Neural cell (in vitro differentiated cells): Measurements from ENCODE around the gene FOXP4. TPM values are rescaled to one million over a fixed set of nuclear protein-coding genes. Genes with fewer than 3 reads are reported as not detected.

Experiments used
- H2AFZ ChIP-seq: fragments of 200-600, 300-800 bp; sonication (generic), shearing (Covaris generic); 2 replicates; pipeline ENCODE4 v1.6.0; 2014; ENCODE audit warnings: low read depth, mild to moderate bottlenecking, antibody characterized with exemption, low read length, moderate library complexity
- H3F3A ChIP-seq: fragments of 200-600 bp; shearing (Covaris generic); 2 replicates; pipeline ENCODE4 v1.6.1; 2016; ENCODE audit warnings: mild to moderate bottlenecking, moderate library complexity, mixed read lengths, antibody characterized with exemption, low read length; ENCODE audit not compliant: insufficient read depth, poor library complexity, severe bottlenecking
- H3K27ac ChIP-seq: fragments of 200-600, 300-800 bp; sonication (generic), shearing (Covaris generic); 2 replicates; pipeline ENCODE4 v1.5.1; 2014; ENCODE audit warnings: mild to moderate bottlenecking, low read length, moderate library complexity
- H3K27me3 ChIP-seq: fragments of 300-800, 200-600 bp; sonication (generic), shearing (Covaris generic); 2 replicates; pipeline ENCODE4 v1.6.0; 2014; ENCODE audit warnings: mild to moderate bottlenecking, low read depth, low read length, moderate library complexity; ENCODE audit not compliant: insufficient read depth
- H3K36me3 ChIP-seq: fragments of 300-800, 200-600 bp; sonication (generic), shearing (Covaris generic); 2 replicates; pipeline ENCODE4 v1.5.1; 2014; ENCODE audit warnings: mild to moderate bottlenecking, antibody characterized with exemption, low read length, moderate library complexity; ENCODE audit not compliant: insufficient read depth
- H3K4me2 ChIP-seq: fragments of 300-800, 200-600 bp; sonication (generic), shearing (Covaris generic); 2 replicates; pipeline ENCODE4 v1.6.0; 2014; ENCODE audit warnings: mild to moderate bottlenecking, low read length
- H3K4me3 ChIP-seq: fragments of 300-800, 200-600 bp; sonication (generic), shearing (Covaris generic); 2 replicates; pipeline ENCODE4 v1.5.1; 2014; ENCODE audit warnings: mild to moderate bottlenecking, low read length, moderate library complexity
- H3K79me2 ChIP-seq: fragments of 200-600 bp; shearing (Covaris generic); replicated peaks from 2 replicates; pipeline ENCODE4 v1.6.0; 2014; ENCODE audit warnings: mild to moderate bottlenecking, low read length, moderate library complexity; ENCODE audit not compliant: insufficient read depth
- H3K9ac ChIP-seq: fragments of 300-800, 200-600 bp; sonication (generic), shearing (Covaris generic); 2 replicates; pipeline ENCODE4 v1.6.1; 2016; ENCODE audit warnings: mild to moderate bottlenecking, low read length, mixed read lengths
- H3K9me2 ChIP-seq: fragments of 200-600 bp; shearing (Covaris generic); 2 replicates; pipeline ENCODE4 v1.6.1; 2016; ENCODE audit warnings: mild to moderate bottlenecking, low read length, mixed read lengths; ENCODE audit not compliant: insufficient read depth
- H3K9me3 ChIP-seq: fragments of 200-600, 300-800 bp; sonication (generic), shearing (Covaris generic); 2 replicates; pipeline ENCODE4 v1.6.1; 2016; ENCODE audit warnings: mild to moderate bottlenecking, mixed run types, low read length, moderate library complexity, mixed read lengths
- H4K20me1 ChIP-seq: fragments of 200-600 bp; shearing (Covaris generic); 2 replicates; pipeline ENCODE4 v1.6.1; 2016; ENCODE audit warnings: mild to moderate bottlenecking, mixed run types; ENCODE audit not compliant: insufficient read depth
- CTCF ChIP-seq: fragments of 450-650 bp; IDR thresholded peaks from 2 replicates; pipeline ENCODE4 v1.5.1; 2014; ENCODE audit warnings: antibody characterized with exemption, mild to moderate bottlenecking, moderate library complexity; ENCODE audit not compliant: poor library complexity, severe bottlenecking
- EP300 ChIP-seq: fragments of 450-650 bp; conservative IDR thresholded peaks from 2 replicates; pipeline ENCODE4 v1.6.1; 2014; ENCODE audit warnings: antibody characterized with exemption, mild to moderate bottlenecking, moderate library complexity; ENCODE audit not compliant: poor library complexity, severe bottlenecking
- EZH2 ChIP-seq: fragments of 200-600, 300-800 bp; shearing (Covaris generic), sonication (generic); IDR thresholded peaks from 2 replicates; pipeline ENCODE4 v1.6.1; 2014; ENCODE audit warnings: antibody characterized with exemption, low read length, borderline replicate concordance, mild to moderate bottlenecking; ENCODE audit not compliant: insufficient read depth, poor library complexity, severe bottlenecking
- MXI1 ChIP-seq: fragments of 450-650 bp; conservative IDR thresholded peaks from 2 replicates; pipeline ENCODE4 v1.6.1; 2014; ENCODE audit warnings: antibody characterized with exemption, mild to moderate bottlenecking; ENCODE audit not compliant: poor library complexity, severe bottlenecking
- POLR2AphosphoS5 ChIP-seq: IDR thresholded peaks from 2 replicates; pipeline ENCODE4 v1.6.1; 2012
- RAD21 ChIP-seq: fragments of 450-650 bp; conservative IDR thresholded peaks from 2 replicates; pipeline ENCODE4 v1.6.1; 2014; ENCODE audit warnings: antibody characterized with exemption, mild to moderate bottlenecking, moderate library complexity
- REST ChIP-seq: IDR thresholded peaks from 2 replicates; pipeline ENCODE4 v1.6.1; 2012; ENCODE audit warnings: borderline replicate concordance
- SMC3 ChIP-seq: fragments of 450-650 bp; conservative IDR thresholded peaks from 2 replicates; pipeline ENCODE4 v1.6.1; 2014; ENCODE audit warnings: antibody characterized with exemption, mild to moderate bottlenecking, moderate library complexity; ENCODE audit not compliant: poor library complexity
- TAF1 ChIP-seq: IDR thresholded peaks from 2 replicates; pipeline ENCODE4 v1.6.1; 2012; ENCODE audit warnings: low read depth
- polyA plus RNA-seq: library from polyadenylated mRNA; depleted of rRNA; stranded (reverse); fragments of >200 nt; gene quantifications from 2 replicates; pipeline ENCODE4 v1.2.3, GENCODE V29; 2014

Gene FOXP4
- polyA plus RNA-seq, 1 donor from 2014 or later, result 7.1 TPM

- peak within 1 kb of the TSS; percentile 47 for H3K9ac ChIP-seq
- H3K79me2 ChIP-seq, result no peaks in the 10 kb centered on the region
- no peak for TF ChIP-seq POLR2AphosphoS5
- no peak for TF ChIP-seq TAF1
- TF ChIP-seq SMC3, result no peak
- TF ChIP-seq REST, result no peak
- no peak for TF ChIP-seq EP300
- no peak for TF ChIP-seq RAD21
- no peak for TF ChIP-seq CTCF
- no peak for TF ChIP-seq MXI1
- no peak for TF ChIP-seq EZH2
- H3K4me2 ChIP-seq, result no peak within 1 kb of the TSS
- H3K27me3 ChIP-seq, result peaks cover 58% of the 10 kb centered on the region
- H3K27ac ChIP-seq, result no peak within 1 kb of the TSS
- H3F3A ChIP-seq, result no peaks in the 10 kb centered on the region
- no peaks in the 10 kb centered on the region for H3K9me2 ChIP-seq
- H3K4me3 ChIP-seq, result peak within 1 kb of the TSS; percentile 73
- H3K36me3 ChIP-seq, result no peaks in the 10 kb centered on the region
- no peak within 1 kb of the TSS for H2AFZ ChIP-seq
- H4K20me1 ChIP-seq, result no peaks in the 10 kb centered on the region
- H3K9me3 ChIP-seq, result no peaks in the 10 kb centered on the region
These were observed 92.1 kb downstream of the FOXP4 start, which contains the start of gene MDFI for GRCh38 chr6:41638002-41638934. TSS of gene MDFI (plus strand) at chr6:41638468. CDS start at chr6:41638750, 282 bp downstream.

- Histone ChIP-seq H3K4me3 (peak overlapping the region; percentile 73), H3K27me3 (peaks cover 58% of the 10 kb centered on the region), H3K4me2 (no peak overlapping the region), H3K9ac (peak overlapping the region; percentile 47), H3K9me3 (no peaks in the 10 kb centered on the region), H3K36me3 (no peaks in the 10 kb centered on the region), H2AFZ (no peak overlapping the region), H3K9me2 (no peaks in the 10 kb centered on the region), H3K79me2 (no peaks in the 10 kb centered on the region), H3F3A (no peaks in the 10 kb centered on the region), H3K27ac (no peak overlapping the region), H4K20me1 (no peaks in the 10 kb centered on the region)
- no peak for TF ChIP-seq RAD21
- no peak for TF ChIP-seq POLR2AphosphoS5
- no peak for TF ChIP-seq SMC3
- no peak for TF ChIP-seq EP300
- no peak for TF ChIP-seq EZH2
- TF ChIP-seq CTCF, result no peak
- TF ChIP-seq TAF1, result no peak
- no peak for TF ChIP-seq REST
- no peak for TF ChIP-seq MXI1
These were observed 93.0 kb downstream of the FOXP4 start for GRCh38 chr6:41638935-41639808.
